Tibial nerve (tissue), 4 donors: Measurements from ENCODE around the gene MYO5A. TPM values are rescaled to one million over a fixed set of nuclear protein-coding genes. Genes with fewer than 3 reads are reported as not detected.
"Not testable (repeated sequence)": the region's sequence is repeated elsewhere in the genome, so short reads cannot be mapped to it uniquely, and the experiment has no call there.

Experiments used
- DNase-seq, 2 donors: peaks; one replicate each; pipeline ENCODE4 v3.0.0-alpha.2; 2019; ENCODE audit warnings: low spot score in 2 of 2
- H3K27ac ChIP-seq, 4 donors: fragments of 200-600 bp; sonication (generic) in 3 of 4; one replicate each; pipeline ENCODE4 v1.5.1; 2017 to 2019; ENCODE audit warnings: mild to moderate bottlenecking in 1 of 4
- H3K27me3 ChIP-seq, 2 donors: fragments of 200-600 bp; sonication (generic) in 1 of 2; one replicate each; pipeline versions ENCODE4 v1.5.1 to v1.6.0; 2017 to 2019
- H3K36me3 ChIP-seq, 3 donors: fragments of 200-600 bp; sonication (generic); one replicate each; pipeline ENCODE4 v1.5.1; 2018 to 2019
- H3K4me1 ChIP-seq, 4 donors: fragments of 200-600 bp; sonication (generic) in 3 of 4; one replicate each; pipeline ENCODE4 v1.5.1; 2017 to 2019
- H3K4me3 ChIP-seq, 4 donors: fragments of 200-600 bp; sonication (generic) in 3 of 4; one replicate each; pipeline ENCODE4 v1.5.1; 2017 to 2019; ENCODE audit warnings: mild to moderate bottlenecking in 1 of 4, moderate library complexity in 1 of 4
- H3K9me3 ChIP-seq, 4 donors: fragments of 200-600 bp; sonication (generic) in 3 of 4; one replicate each; pipeline ENCODE4 v1.5.1; 2017 to 2019
- CTCF ChIP-seq, 5 experiments: fragments of 200-600 bp in 3 of 5; fragments of 450-650 bp in 2 of 5; sonication (generic) in 3 of 5; IDR thresholded peaks; one replicate each; pipeline ENCODE4 v1.5.1; 2016 to 2019; ENCODE audit warnings: antibody characterized with exemption in 5 of 5, mild to moderate bottlenecking in 3 of 5, moderate library complexity in 2 of 5
- EP300 ChIP-seq, 2 donors: sonication (generic); formaldehyde crosslinking; IDR thresholded peaks; one replicate each; pipeline ENCODE4 v1.6.1; 2017; ENCODE audit warnings: antibody characterized with exemption in 2 of 2, mild to moderate bottlenecking in 1 of 2
- POLR2A ChIP-seq, 2 donors: fragments of 450-650 bp; IDR thresholded peaks; one replicate each; pipeline ENCODE4 v1.6.1; 2017; ENCODE audit warnings: antibody characterized with exemption in 2 of 2, mild to moderate bottlenecking in 2 of 2, moderate library complexity in 2 of 2
- WGBS, 2 donors: methylation state at CpG; one replicate each; pipeline ENCODE4 v1.1.5; 2018; 5-methylcytosine and 5-hydroxymethylcytosine counted together
- total RNA-seq, 4 donors: library from RNA; depleted of rRNA; stranded (reverse); fragments of >200 nt; gene quantifications; one replicate each; pipeline ENCODE4 v1.1.0, GENCODE V29; 2016

Gene MYO5A
- total RNA-seq, 4 donors from 2014 or later = 38.7 to 101 (median 46.9) TPM

- 82 to 84% methylated on average over 3 of the region's 3 CpGs for WGBS, 2 donors
- Histone ChIP-seq H3K27ac (no peak overlapping the region), H3K27me3 (no peaks in the 10 kb centered on the region), H3K36me3 (peaks cover 0 to 11% (median 0%) of the 10 kb centered on the region in 3 donors), H3K4me1 (peaks cover 0 to 6% (median 0%) of the 10 kb centered on the region in 4 donors), H3K4me3 (no peak overlapping the region), H3K9me3 (peaks cover 0 to 14% (median 8%) of the 10 kb centered on the region in 4 donors)
- no peak for DNase-seq
- TF ChIP-seq CTCF (IDR thresholded peaks at IDR 0.05) (no peak), POLR2A (IDR thresholded peaks at IDR 0.05) (no peak), EP300 (IDR thresholded peaks at IDR 0.05) (no peak)
These were observed 64.2 kb downstream of the MYO5A start for GRCh38 chr15:52464478-52464877.

- Histone ChIP-seq H3K4me3 (no peak overlapping the region), H3K27me3 (no peaks in the 10 kb centered on the region), H3K36me3 (peaks cover 0 to 12% (median 0%) of the 10 kb centered on the region in 3 donors), H3K4me1 (peaks cover 0 to 6% (median 0%) of the 10 kb centered on the region in 4 donors), H3K9me3 (peaks cover 0 to 14% (median 8%) of the 10 kb centered on the region in 4 donors), H3K27ac (no peak overlapping the region)
- TF ChIP-seq POLR2A (IDR thresholded peaks at IDR 0.05) = no peak
- TF ChIP-seq EP300 (IDR thresholded peaks at IDR 0.05) = no peak
- no peak for TF ChIP-seq CTCF (IDR thresholded peaks at IDR 0.05)
- WGBS, 2 donors = 88 to 93% methylated on average over 3 of the region's 3 CpGs
- DNase-seq = no peak
These were observed 64.6 kb downstream of the MYO5A start for GRCh38 chr15:52464040-52464439.

GRCh38 chr15:52463638-52464037, 65.0 kb downstream of the MYO5A start:
- DNase-seq = no peak

GRCh38 chr15:52462806-52463360, 65.8 kb downstream of the MYO5A start:
- H3K27me3 ChIP-seq = no peaks in the 10 kb centered on the region
- 83 to 84% methylated on average over 6 of the region's 6 CpGs for WGBS, 2 donors

More at GRCh38 chr15:52463638-52464037, 65.0 kb downstream of the MYO5A start:
- Histone ChIP-seq H3K4me1 (peaks cover 0 to 6% (median 0%) of the 10 kb centered on the region in 4 donors), H3K27ac (no peak overlapping the region), H3K4me3 (no peak overlapping the region), H3K27me3 (no peaks in the 10 kb centered on the region), H3K9me3 (peaks cover 0 to 12% (median 8%) of the 10 kb centered on the region in 4 donors), H3K36me3 (peaks cover 0 to 12% (median 0%) of the 10 kb centered on the region in 3 donors)
- TF ChIP-seq EP300 (IDR thresholded peaks at IDR 0.05) (no peak), CTCF (IDR thresholded peaks at IDR 0.05) (no peak), POLR2A (IDR thresholded peaks at IDR 0.05) (no peak)

GRCh38 chr15:52459701-52460100, 69.0 kb downstream of the MYO5A start:
- DNase-seq, H3K27me3 ChIP-seq, H3K27ac ChIP-seq, H3K4me3 ChIP-seq, H3K4me1 ChIP-seq: not testable (repeated sequence)
- 91 to 99% methylated on average over 14 to 19 of the region's 31 CpGs for WGBS, 2 donors
- H3K36me3 ChIP-seq = peaks cover 0 to 12% (median 0%) of the 10 kb centered on the region in 3 donors
- H3K9me3 ChIP-seq = peaks cover 0 to 10% (median 5%) of the 10 kb centered on the region in 4 donors

More at GRCh38 chr15:52462806-52463360, 65.8 kb downstream of the MYO5A start:
- H3K36me3 ChIP-seq = peaks cover 0 to 12% (median 0%) of the 10 kb centered on the region in 3 donors
- DNase-seq = no peak
- TF ChIP-seq EP300 (IDR thresholded peaks at IDR 0.05) (no peak), CTCF (IDR thresholded peaks at IDR 0.05) (no peak), POLR2A (IDR thresholded peaks at IDR 0.05) (no peak)
- H3K4me3 ChIP-seq = no peak overlapping the region
- H3K4me1 ChIP-seq = peaks cover 0 to 6% (median 0%) of the 10 kb centered on the region in 4 donors
- H3K9me3 ChIP-seq = peaks cover 0 to 5% (median 3%) of the 10 kb centered on the region in 4 donors
- H3K27ac ChIP-seq = no peak overlapping the region

GRCh38 chr15:52459265-52459664, 69.4 kb downstream of the MYO5A start:
- 80 to 85% methylated on average over 9 of the region's 9 CpGs for WGBS, 2 donors
- Histone ChIP-seq H3K36me3 (peaks cover 0 to 12% (median 0%) of the 10 kb centered on the region in 3 donors), H3K9me3 (peaks cover 0 to 10% (median 5%) of the 10 kb centered on the region in 4 donors)
- DNase-seq, H3K4me1 ChIP-seq, H3K27ac ChIP-seq, H3K4me3 ChIP-seq, H3K27me3 ChIP-seq: not testable (repeated sequence)
